ENCODE measurements around the gene TMEM154. TPM values are rescaled to one million over a fixed set of nuclear protein-coding genes. Genes with fewer than 3 reads are reported as not detected.

TMEM154 gene
- total and polyA plus RNA-seq, 10 donors = 5.0 to 72.3 (median 27.4) TPM

- 89 to 99% (median 94%) methylated on average over 3 of the region's 3 CpGs for WGBS, 5 donors
- Histone ChIP-seq H3K9me3 (no peaks in the 10 kb centered on the region), H3K4me3 (no peak overlapping the region), H3K36me3 (peaks cover 0 to 38% (median 0%) of the 10 kb centered on the region in 6 donors), H3K4me1 (peaks cover 9 to 63% (median 31%) of the 10 kb centered on the region in 6 donors), H3K27ac (peak overlapping the region in 3 of 8 donors; percentile 42 to 92 (median 88)), H3K27me3 (replicated peaks in 1 of 7) (no peaks in the 10 kb centered on the region)
- intact Hi-C loops (cut with DNase I; ENCODE audit: low total_unique reads) = loop anchor here (10.0 kb wide), 1 partner anchor 89 kb away; no protein-coding TSS in a partner anchor
- TF ChIP-seq POLR2A (IDR thresholded peaks at IDR 0.05) = no peak
- TF ChIP-seq POLR2AphosphoS5 (IDR thresholded peaks at IDR 0.05) = no peak
- TF ChIP-seq, protein P1, sequence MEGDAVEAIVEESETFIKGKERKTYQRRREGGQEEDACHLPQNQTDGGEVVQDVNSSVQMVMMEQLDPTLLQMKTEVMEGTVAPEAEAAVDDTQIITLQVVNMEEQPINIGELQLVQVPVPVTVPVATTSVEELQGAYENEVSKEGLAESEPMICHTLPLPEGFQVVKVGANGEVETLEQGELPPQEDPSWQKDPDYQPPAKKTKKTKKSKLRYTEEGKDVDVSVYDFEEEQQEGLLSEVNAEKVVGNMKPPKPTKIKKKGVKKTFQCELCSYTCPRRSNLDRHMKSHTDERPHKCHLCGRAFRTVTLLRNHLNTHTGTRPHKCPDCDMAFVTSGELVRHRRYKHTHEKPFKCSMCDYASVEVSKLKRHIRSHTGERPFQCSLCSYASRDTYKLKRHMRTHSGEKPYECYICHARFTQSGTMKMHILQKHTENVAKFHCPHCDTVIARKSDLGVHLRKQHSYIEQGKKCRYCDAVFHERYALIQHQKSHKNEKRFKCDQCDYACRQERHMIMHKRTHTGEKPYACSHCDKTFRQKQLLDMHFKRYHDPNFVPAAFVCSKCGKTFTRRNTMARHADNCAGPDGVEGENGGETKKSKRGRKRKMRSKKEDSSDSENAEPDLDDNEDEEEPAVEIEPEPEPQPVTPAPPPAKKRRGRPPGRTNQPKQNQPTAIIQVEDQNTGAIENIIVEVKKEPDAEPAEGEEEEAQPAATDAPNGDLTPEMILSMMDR (IDR thresholded peaks at IDR 0.05 in 8 of 11, conservative IDR thresholded peaks at IDR 0.05 in 3 of 11) = no peak
- no peak for DNase-seq
These were observed 33.6 kb downstream of the TMEM154 start for GRCh38 chr4:152646221-152646620.

DNA sequence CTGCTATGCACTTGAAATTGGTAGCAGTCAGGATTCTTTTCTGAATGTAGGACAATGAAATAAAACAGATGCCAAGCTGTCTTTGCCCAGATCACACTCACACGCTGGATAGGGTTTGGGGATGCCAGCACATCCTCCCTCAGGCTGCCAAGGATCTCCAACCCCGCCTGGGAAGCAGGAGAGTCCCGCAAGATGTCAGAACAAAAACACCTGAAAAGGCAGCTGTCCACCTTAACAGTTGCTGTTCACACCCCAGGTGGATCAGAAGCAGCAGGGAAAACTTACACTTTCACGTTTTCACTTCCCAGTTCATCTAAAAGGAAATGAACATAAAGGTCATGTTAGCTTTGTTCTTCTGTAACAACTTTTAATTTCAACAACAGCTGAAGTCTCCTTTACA lies 35.7 kb downstream of the TMEM154 start:
- DNase-seq = no peak
- Histone ChIP-seq H3K4me1 (peaks cover 9 to 81% (median 37%) of the 10 kb centered on the region in 6 donors), H3K27ac (peak overlapping the region; percentile 22 to 92 (median 84)), H3K9me3 (no peaks in the 10 kb centered on the region), H3K36me3 (peaks cover 0 to 31% (median 0%) of the 10 kb centered on the region in 6 donors), H3K27me3 (replicated peaks in 1 of 7) (no peaks in the 10 kb centered on the region), H3K4me3 (peak overlapping the region in 1 of 8 donors; percentile 52)
- no peak for TF ChIP-seq POLR2AphosphoS5 (IDR thresholded peaks at IDR 0.05)
- TF ChIP-seq, protein P1 (IDR thresholded peaks at IDR 0.05 in 8 of 11, conservative IDR thresholded peaks at IDR 0.05 in 3 of 11) = no peak
- no peak for TF ChIP-seq POLR2A (IDR thresholded peaks at IDR 0.05)
- WGBS, 5 donors = 59 to 62% (median 60%) methylated on average over 4 of the region's 4 CpGs
- intact Hi-C loops (cut with DNase I; ENCODE audit: low total_unique reads) = loop anchor here (5.0 to 10.0 kb wide), 2 partner anchors 91 to 147 kb away; no protein-coding TSS in a partner anchor

GRCh38 chr4:152643153-152644035 lies 36.4 kb downstream of the TMEM154 start:
- intact Hi-C loops (cut with DNase I; ENCODE audit: low total_unique reads) = loop anchor here (5.0 to 10.0 kb wide), 2 partner anchors 91 to 146 kb away; no protein-coding TSS in a partner anchor
- Histone ChIP-seq H3K9me3 (no peaks in the 10 kb centered on the region), H3K4me1 (peaks cover 9 to 85% (median 37%) of the 10 kb centered on the region in 6 donors), H3K27me3 (replicated peaks in 1 of 7) (no peaks in the 10 kb centered on the region), H3K36me3 (peaks cover 0 to 34% (median 0%) of the 10 kb centered on the region in 6 donors), H3K4me3 (peak overlapping the region in 1 of 8 donors; percentile 52), H3K27ac (peak overlapping the region; percentile 22 to 92 (median 84))
- WGBS, 5 donors = 31 to 54% (median 41%) methylated on average over 8 of the region's 8 CpGs
- TF ChIP-seq POLR2AphosphoS5 (IDR thresholded peaks at IDR 0.05) = peak in 2 of 3 donors; percentile 42 to 67
- TF ChIP-seq POLR2A (IDR thresholded peaks at IDR 0.05) = no peak
- TF ChIP-seq, protein P1 (IDR thresholded peaks at IDR 0.05 in 8 of 11, conservative IDR thresholded peaks at IDR 0.05 in 3 of 11) = peak in 1 of 11 experiments; percentile 25
- DNase-seq = peak; percentile 89

All from spleen (tissue), 11 donors.